ENCODE data around the gene SYNRG. TPM values are rescaled to one million over a fixed set of nuclear protein-coding genes. Genes with fewer than 3 reads are reported as not detected.
A peak's percentile ranks its signal among the peaks of the same experiment; 100 is the strongest.

The SYNRG gene
- total RNA-seq, 3 donors from 2014 or later (not counting 1 experiment from before 2014, with no cell fraction given): 82.1 to 137 (median 88.2) TPM

DNA sequence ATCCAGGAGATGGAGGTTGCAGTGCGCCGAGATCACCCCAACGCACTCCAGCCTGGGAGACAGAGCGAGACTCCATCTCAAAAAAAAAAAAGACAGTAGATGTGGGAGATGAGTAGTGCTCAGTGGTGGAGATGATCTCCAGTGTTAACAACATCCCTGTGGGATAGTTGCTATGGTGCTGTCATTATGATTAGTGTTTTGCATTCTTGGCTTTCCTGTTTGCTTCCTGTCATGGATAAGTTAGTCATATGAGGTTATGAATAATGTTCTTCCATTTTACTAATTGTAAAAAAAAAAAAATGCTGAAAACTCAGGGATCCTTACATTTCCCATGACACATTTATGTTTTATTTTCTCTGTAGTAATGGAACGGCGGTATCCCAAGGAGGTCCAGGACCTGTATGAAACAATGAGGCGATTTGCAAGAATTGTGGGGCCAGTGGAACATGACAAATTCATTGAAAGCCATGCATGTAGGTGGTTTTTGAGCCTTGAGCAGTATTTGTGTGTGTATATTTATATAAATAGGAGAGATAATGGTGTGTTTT lies 144.1 kb downstream of the SYNRG start:
- Histone ChIP-seq H3K27ac (ENCODE audit: low read length) (no peak overlapping the region), H3K27me3 (ENCODE audit: control insufficient read depth, insufficient read depth, low read length) (no peaks in the 10 kb centered on the region), H3K36me3 (ENCODE audit: control insufficient read depth, insufficient read depth, low read length) (peaks cover 29% of the 10 kb centered on the region), H3K4me3 (ENCODE audit: low read length) (no peak overlapping the region), H3K4me1 (ENCODE audit: control insufficient read depth, insufficient read depth, low read length) (no peaks in the 10 kb centered on the region), H3K9me3 (ENCODE audit: control insufficient read depth, insufficient read depth, low read length) (no peaks in the 10 kb centered on the region)
- WGBS (ENCODE audit: insufficient coverage): 100% methylated on average over 7 of the region's 7 CpGs
- peak overlapping the region in 1 of 2 donors; percentile 23 for H3K27ac Mint-ChIP-seq
- H3K27me3 Mint-ChIP-seq (ENCODE audit: low read depth in 2 of 2): no peaks in the 10 kb centered on the region
- no peak overlapping the region for H3K4me3 Mint-ChIP-seq
- DNase-seq (no peak), ATAC-seq (no peak)
- TF ChIP-seq, protein P1, sequence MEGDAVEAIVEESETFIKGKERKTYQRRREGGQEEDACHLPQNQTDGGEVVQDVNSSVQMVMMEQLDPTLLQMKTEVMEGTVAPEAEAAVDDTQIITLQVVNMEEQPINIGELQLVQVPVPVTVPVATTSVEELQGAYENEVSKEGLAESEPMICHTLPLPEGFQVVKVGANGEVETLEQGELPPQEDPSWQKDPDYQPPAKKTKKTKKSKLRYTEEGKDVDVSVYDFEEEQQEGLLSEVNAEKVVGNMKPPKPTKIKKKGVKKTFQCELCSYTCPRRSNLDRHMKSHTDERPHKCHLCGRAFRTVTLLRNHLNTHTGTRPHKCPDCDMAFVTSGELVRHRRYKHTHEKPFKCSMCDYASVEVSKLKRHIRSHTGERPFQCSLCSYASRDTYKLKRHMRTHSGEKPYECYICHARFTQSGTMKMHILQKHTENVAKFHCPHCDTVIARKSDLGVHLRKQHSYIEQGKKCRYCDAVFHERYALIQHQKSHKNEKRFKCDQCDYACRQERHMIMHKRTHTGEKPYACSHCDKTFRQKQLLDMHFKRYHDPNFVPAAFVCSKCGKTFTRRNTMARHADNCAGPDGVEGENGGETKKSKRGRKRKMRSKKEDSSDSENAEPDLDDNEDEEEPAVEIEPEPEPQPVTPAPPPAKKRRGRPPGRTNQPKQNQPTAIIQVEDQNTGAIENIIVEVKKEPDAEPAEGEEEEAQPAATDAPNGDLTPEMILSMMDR (IDR thresholded peaks at IDR 0.05): no peak
- intact Hi-C loops (cut with micrococcal nuclease): no loop called here
- H3K9me3 Mint-ChIP-seq: no peaks in the 10 kb centered on the region
- peaks cover 1% of the 10 kb centered on the region for H3K36me3 Mint-ChIP-seq
- no peaks in the 10 kb centered on the region for H3K4me1 Mint-ChIP-seq

Other genes with a start within 250 kb of the SYNRG start
- not detected for gene C17orf78, start 233.4 kb downstream of the SYNRG start, total RNA-seq
- 10 to 100 TPM; 22.9 to 23.9 (median 23.6) TPM for gene ACACA, start 202.6 kb downstream of the SYNRG start, total RNA-seq
- 10 to 100 TPM; 14.8 to 28.1 (median 26.7) TPM for gene TADA2A, start 202.5 kb downstream of the SYNRG start, total RNA-seq
- 1 to 10 TPM; 5.0 to 9.1 (median 5.3) TPM for gene DUSP14, start 119.5 kb downstream of the SYNRG start, total RNA-seq
- gene DDX52, start 34.0 kb upstream of the SYNRG start, total RNA-seq: 10 to 100 TPM; 39.1 to 47.5 (median 41.9) TPM
- gene HNF1B, start 135.6 kb upstream of the SYNRG start, total RNA-seq: not detected